Choroid plexus epithelial cell (primary cell): ENCODE measurements around the gene PROK1.
A peak's percentile ranks its signal among the peaks of the same experiment; 100 is the strongest.

Experiments used
- DNase-seq: peaks from one replicate; pipeline ENCODE4 v3.0.0-alpha.2; 2010; ENCODE audit warnings: low read depth
- H3K4me3 ChIP-seq: 2 replicates; pipeline ENCODE4 v1.5.1; 2011; ENCODE audit warnings: low read depth, mild to moderate bottlenecking, control low read depth, low read length, moderate library complexity
- CTCF ChIP-seq: conservative IDR thresholded peaks from 2 replicates; pipeline ENCODE4 v1.5.1; 2011; ENCODE audit warnings: low read depth, mild to moderate bottlenecking, control low read depth, inconsistent platforms, low read length, moderate library complexity

PROK1 gene

GRCh38 chr1:110460253-110461220 is 9.6 kb downstream of the PROK1 start:
- peak; percentile 86 for DNase-seq
- H3K4me3 ChIP-seq = no peak overlapping the region
- TF ChIP-seq CTCF = peak; percentile 98

- H3K4me3 ChIP-seq = no peak overlapping the region
- DNase-seq = no peak
- TF ChIP-seq CTCF = no peak
Measured at GRCh38 chr1:110462093-110462492, 11.1 kb downstream of the PROK1 start.

GRCh38 chr1:110462964-110463363 is 12.0 kb downstream of the PROK1 start:
- peak; percentile 5 for TF ChIP-seq CTCF
- no peak for DNase-seq
- H3K4me3 ChIP-seq = no peak overlapping the region

GRCh38 chr1:110463725-110464124 is 12.8 kb downstream of the PROK1 start:
- TF ChIP-seq CTCF = no peak
- DNase-seq = no peak
- no peak overlapping the region for H3K4me3 ChIP-seq

- TF ChIP-seq CTCF = no peak
- no peak overlapping the region for H3K4me3 ChIP-seq
- peak; percentile 74 for DNase-seq
Measured at GRCh38 chr1:110464340-110464739, 13.4 kb downstream of the PROK1 start.

- DNase-seq = no peak
- no peak overlapping the region for H3K4me3 ChIP-seq
- TF ChIP-seq CTCF = no peak
Measured at GRCh38 chr1:110465038-110465813, 14.3 kb downstream of the PROK1 start.
